Type B pancreatic cell (in vitro differentiated cells): ENCODE data around the gene RILP. TPM values are rescaled to one million over a fixed set of nuclear protein-coding genes. Genes with fewer than 3 reads are reported as not detected.

Experiments
- DNase-seq: peaks from one replicate; pipeline ENCODE4 v3.0.0; 2021; ENCODE audit warnings: mixed read lengths; ENCODE audit not compliant: unreplicated experiment; ENCODE audit errors: extremely low spot score
- H3K27ac Mint-ChIP-seq: 2 replicates; pipeline ENCODE4 v1.8.0; 2021; ENCODE audit warnings: mild to moderate bottlenecking, mixed read lengths
- H3K27me3 Mint-ChIP-seq: 2 replicates; pipeline ENCODE4 v1.8.0; 2021; ENCODE audit warnings: mixed read lengths
- H3K36me3 Mint-ChIP-seq: 2 replicates; pipeline ENCODE4 v1.8.0; 2021; ENCODE audit warnings: mixed read lengths
- H3K4me1 Mint-ChIP-seq: one replicate; pipeline ENCODE4 v1.8.0; 2021; ENCODE audit warnings: mixed read lengths; ENCODE audit not compliant: unreplicated experiment
- H3K4me3 Mint-ChIP-seq: 2 replicates; pipeline ENCODE4 v1.8.0; 2021; ENCODE audit warnings: mild to moderate bottlenecking, mixed read lengths
- H3K9me3 Mint-ChIP-seq: 2 replicates; pipeline ENCODE4 v1.8.0; 2021; ENCODE audit warnings: mixed read lengths
- CTCF ChIP-seq: fragments of 200-600 bp; sonication (generic); conservative IDR thresholded peaks from 2 replicates; pipeline ENCODE4 v1.5.0; 2021; ENCODE audit warnings: antibody characterized with exemption, mild to moderate bottlenecking
- total RNA-seq: library from RNA; stranded (reverse); gene quantifications from 2 replicates; pipeline ENCODE4 v1.2.1, GENCODE V29; 2021; ENCODE audit warnings: low replicate concordance

RILP gene
- total RNA-seq, 1 donor from 2014 or later, result 5.9 TPM

GRCh38 chr17:1616101-1616500 is 33.6 kb downstream of the RILP start:
- Mint-ChIP-seq H3K9me3 (no peaks in the 10 kb centered on the region), H3K27ac (no peak overlapping the region), H3K4me1 (peaks cover 9% of the 10 kb centered on the region), H3K36me3 (no peaks in the 10 kb centered on the region), H3K27me3 (no peaks in the 10 kb centered on the region), H3K4me3 (no peak overlapping the region)
- no peak for DNase-seq
- TF ChIP-seq CTCF, result no peak

GRCh38 chr17:1612400-1612799 is 37.3 kb downstream of the RILP start:
- no peak for DNase-seq
- Mint-ChIP-seq H3K27me3 (no peaks in the 10 kb centered on the region), H3K9me3 (no peaks in the 10 kb centered on the region)

GRCh38 chr17:1611715-1612114 is 38.0 kb downstream of the RILP start:
- Mint-ChIP-seq H3K4me3 (no peak overlapping the region), H3K36me3 (no peaks in the 10 kb centered on the region), H3K27me3 (no peaks in the 10 kb centered on the region), H3K4me1 (no peaks in the 10 kb centered on the region), H3K27ac (no peak overlapping the region), H3K9me3 (no peaks in the 10 kb centered on the region)
- TF ChIP-seq CTCF, result no peak
- no peak for DNase-seq

More at GRCh38 chr17:1612400-1612799, 37.3 kb downstream of the RILP start:
- Mint-ChIP-seq H3K4me1 (no peaks in the 10 kb centered on the region), H3K4me3 (no peak overlapping the region), H3K36me3 (no peaks in the 10 kb centered on the region), H3K27ac (no peak overlapping the region)
- no peak for TF ChIP-seq CTCF

DNA sequence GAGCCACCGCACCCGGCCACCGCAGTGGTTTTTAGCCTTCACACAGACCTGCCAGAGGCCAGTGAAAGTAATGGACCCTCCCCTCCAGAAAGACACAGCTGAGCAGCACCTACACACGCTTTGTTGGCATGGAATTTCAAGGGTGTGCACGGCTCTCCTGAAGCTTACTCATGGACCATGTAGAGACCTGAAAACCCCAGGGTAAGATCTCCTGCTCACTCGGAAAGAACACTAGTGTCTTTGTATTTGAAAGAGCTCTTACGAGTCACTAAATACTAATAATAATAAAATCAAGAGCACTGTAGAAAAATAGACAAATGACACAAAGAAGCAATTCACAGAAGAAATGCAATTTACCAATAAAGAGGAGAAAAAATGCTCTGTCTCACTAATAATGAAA is 41.0 kb downstream of the RILP start:
- Mint-ChIP-seq H3K27ac (no peak overlapping the region), H3K9me3 (no peaks in the 10 kb centered on the region), H3K4me1 (peaks cover 9% of the 10 kb centered on the region), H3K36me3 (no peaks in the 10 kb centered on the region), H3K27me3 (no peaks in the 10 kb centered on the region), H3K4me3 (no peak overlapping the region)
- no peak for TF ChIP-seq CTCF
- DNase-seq, result no peak

- no peak overlapping the region for H3K27ac Mint-ChIP-seq
- no peak for DNase-seq
- H3K27me3 Mint-ChIP-seq, result no peaks in the 10 kb centered on the region
- no peaks in the 10 kb centered on the region for H3K36me3 Mint-ChIP-seq
- H3K4me3 Mint-ChIP-seq, result no peak overlapping the region
- no peaks in the 10 kb centered on the region for H3K9me3 Mint-ChIP-seq
- no peak for TF ChIP-seq CTCF
- peaks cover 9% of the 10 kb centered on the region for H3K4me1 Mint-ChIP-seq
These were observed 41.7 kb downstream of the RILP start for GRCh38 chr17:1607971-1608320.

DNA sequence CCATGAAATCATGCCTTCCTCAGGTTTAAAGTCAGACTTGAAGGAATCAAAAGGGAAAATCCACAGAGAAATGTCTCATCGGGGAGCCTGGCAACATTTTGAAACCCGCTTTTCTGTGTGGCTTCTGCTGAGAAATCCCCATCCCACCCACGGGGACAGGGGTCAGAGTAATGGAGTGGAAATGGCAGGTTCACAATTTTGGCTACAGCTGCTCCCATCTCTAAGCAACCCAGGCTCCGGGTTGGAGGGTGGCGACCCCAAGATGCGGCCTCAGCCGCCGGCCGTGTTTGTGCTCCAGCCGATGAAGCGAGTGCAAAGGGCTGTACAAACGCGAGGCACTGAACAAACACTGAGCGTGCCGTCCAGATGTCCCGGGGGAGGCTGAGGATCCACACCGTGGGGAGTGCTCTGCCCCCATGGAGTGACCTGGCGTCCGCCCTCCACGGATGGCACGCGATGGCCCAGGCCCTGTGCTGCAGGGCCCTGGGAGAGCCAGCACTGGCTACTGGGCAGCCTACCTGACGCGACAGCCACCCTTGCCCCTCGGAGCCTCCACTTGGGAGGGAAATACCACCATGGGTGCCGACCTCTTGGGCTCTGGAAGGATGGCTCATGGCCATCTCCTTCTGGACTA is 43.2 kb downstream of the RILP start:
- Mint-ChIP-seq H3K27me3 (no peaks in the 10 kb centered on the region), H3K27ac (no peak overlapping the region), H3K4me3 (no peak overlapping the region), H3K36me3 (no peaks in the 10 kb centered on the region), H3K4me1 (peaks cover 9% of the 10 kb centered on the region), H3K9me3 (no peaks in the 10 kb centered on the region)
- no peak for TF ChIP-seq CTCF
- DNase-seq, result no peak
